HL-60/S4 treated with phorbol 12-myristate 13-acetate at 8.2 ng/mL for 4 days and 3 days (cell line): ENCODE data around the gene SLC6A16.
"Not testable (repeated sequence)": the region's sequence is repeated elsewhere in the genome, so short reads cannot be mapped to it uniquely, and the experiment has no call there.

Source experiments
- in situ Hi-C: fragments of 300-500 bp; cut with MboI; formaldehyde crosslinking; loops from 2 replicates; pipeline ENCODE4 v1.15.0; 2022; ENCODE audit warnings: low sequenced_read_pairs

Gene SLC6A16

GRCh38 chr19:49272204-49272603 is 52.8 kb downstream of the SLC6A16 start:
- in situ Hi-C loops = no loop called here

DNA sequence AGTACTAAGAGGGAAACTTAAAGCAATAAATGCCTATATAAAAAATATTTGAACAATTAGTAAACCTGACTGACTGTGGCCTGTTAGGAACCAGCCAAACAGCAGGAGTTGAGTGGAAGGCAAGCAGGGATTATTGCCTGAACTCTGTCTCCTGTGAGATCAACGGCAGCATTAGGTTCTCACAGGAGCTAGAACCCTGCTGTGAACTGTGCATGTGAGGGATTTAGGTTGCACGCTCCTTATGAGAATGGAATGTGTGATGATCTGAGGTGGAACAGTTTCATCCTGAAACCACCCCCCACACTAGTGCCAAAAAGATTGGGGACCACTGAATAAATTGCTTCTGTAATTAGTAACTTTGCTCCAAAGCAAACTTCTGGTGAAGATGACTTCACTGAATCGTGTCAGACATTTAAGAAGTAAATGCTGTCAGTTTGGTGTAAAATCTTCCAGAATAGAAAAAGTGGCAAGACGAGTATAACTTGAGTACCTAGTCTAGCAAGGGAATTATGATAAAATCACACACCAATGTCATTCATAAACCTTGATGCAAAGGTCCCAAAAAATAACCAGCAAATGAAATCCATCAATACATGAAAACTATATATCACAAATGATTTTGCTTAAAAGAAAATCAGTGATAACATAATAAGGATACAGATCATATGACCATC is 53.8 kb downstream of the SLC6A16 start:
- in situ Hi-C loops = no loop called here

DNA sequence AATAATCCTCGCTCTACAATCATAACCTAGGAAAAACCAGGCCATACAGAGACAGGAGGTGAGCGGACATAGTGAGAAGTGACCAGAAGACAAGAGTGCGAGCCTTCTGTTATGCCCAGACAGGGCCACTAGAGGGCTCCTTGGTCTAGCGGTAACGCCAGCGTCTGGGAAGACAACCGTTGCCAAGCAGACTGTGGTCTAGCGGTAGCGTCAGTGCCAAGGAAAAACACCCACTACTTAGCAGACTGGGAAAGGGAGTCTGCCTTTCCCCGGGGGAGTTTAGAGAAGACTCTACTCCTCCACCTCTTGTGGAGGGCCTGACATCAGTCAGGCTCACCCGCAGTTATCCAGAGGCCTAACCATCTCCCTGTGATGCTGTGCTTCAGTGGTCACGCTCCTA is 58.6 kb downstream of the SLC6A16 start:
- in situ Hi-C loops = not testable (repeated sequence)

DNA sequence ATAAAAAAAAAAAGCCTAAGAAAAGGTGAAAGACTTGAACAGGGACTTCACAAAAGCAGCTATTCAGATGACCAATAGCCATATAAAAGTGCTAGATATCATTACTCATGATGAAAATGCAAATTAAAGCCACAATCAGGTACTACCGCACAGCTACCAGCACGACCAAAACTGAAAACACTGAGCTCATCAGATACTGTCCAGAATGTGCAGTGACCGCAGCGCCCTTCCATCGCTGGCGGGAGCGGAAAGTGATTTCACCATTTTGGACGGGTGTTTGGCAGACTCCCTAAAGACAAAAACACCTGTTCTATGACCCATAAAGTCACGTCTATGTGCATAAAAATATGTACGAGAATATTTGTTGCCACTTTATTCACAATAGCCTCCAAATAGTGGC is 60.7 kb downstream of the SLC6A16 start:
- in situ Hi-C loops = no loop called here

- in situ Hi-C loops = no loop called here
These were observed 63.4 kb downstream of the SLC6A16 start for GRCh38 chr19:49261602-49262001.

- in situ Hi-C loops = no loop called here
These were observed 68.3 kb downstream of the SLC6A16 start for GRCh38 chr19:49256691-49257090.

GRCh38 chr19:49255674-49256073 is 69.3 kb downstream of the SLC6A16 start:
- in situ Hi-C loops = no loop called here

DNA sequence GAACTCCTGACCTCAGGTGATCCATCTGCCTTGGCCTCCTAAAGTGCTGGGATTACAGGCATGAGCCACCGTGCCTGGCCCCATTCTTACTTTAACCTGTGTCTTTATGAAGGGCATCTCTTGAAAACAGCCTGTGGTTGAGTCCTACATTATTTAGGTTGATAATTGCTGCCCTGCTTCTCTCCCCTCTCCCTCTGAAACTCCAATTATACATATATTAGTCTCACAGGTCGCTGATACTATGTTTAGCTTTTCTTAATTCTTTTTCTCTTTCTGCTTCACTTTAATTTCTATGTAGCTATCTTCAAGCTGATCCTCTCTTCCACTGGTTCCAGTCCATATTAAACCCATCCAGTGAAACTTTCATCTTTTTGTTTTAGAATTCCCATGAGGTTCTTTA is 75.1 kb downstream of the SLC6A16 start:
- in situ Hi-C loops = no loop called here

GRCh38 chr19:49247676-49248075 is 77.3 kb downstream of the SLC6A16 start:
- in situ Hi-C loops = no loop called here

DNA sequence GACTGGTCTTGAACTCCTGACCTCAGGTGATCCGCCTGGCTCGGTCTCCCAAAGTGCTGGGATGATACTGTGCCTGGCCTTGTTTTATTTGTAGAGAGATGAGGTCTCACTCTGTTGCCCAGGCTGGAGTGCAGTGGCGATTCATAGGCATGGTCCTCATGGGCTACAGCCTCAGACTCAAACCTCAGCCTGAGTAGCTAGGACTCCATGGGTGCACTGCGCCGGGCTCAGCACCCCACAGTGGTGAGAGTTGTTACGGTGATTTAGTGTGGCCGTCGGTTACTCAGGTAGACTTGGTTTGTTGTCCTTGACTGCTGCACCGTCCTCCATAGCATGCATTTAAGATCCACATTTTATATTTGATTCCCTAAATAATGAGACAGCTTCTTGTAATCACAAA is 80.7 kb downstream of the SLC6A16 start:
- in situ Hi-C loops = no loop called here

DNA sequence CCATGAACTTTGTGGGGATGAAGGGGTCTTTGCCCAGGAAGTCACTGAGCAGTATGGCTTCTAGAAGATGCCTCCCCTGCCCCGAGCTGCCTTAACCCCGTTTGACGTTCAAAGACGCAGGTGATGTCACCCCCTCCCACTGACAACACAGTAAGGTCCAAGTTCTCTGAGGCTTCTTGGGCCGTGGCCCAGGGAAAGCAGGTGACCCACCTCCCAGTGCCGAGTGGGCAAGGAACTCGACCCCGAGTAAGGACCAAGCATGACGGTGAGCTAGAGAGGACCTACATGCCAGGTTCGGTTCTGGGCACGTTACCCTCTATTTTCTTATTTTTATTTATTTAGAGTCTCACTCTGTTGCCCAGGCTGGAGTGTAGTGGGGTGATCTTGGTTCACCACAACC is 81.3 kb downstream of the SLC6A16 start:
- in situ Hi-C loops = no loop called here

DNA sequence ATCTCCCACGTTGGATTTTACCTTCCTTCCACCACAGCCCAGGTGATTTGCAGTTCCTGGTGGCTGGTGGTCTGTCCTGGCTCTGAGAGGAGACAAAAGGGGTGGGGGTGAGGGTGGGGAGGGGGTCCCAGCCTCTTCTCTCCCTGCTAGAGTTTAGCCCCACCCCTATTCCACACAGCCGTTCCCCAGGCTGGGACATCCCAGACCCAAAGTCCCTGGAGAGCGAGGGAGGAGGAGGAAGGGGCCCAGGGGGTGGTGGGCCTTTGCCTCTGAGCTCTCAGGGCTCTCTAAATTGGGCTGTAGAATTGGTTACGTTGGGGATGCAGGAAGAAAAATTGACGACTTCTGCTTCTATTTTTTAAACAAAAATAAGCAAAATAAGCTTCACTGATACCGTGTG is 81.9 kb downstream of the SLC6A16 start:
- in situ Hi-C loops = no loop called here

DNA sequence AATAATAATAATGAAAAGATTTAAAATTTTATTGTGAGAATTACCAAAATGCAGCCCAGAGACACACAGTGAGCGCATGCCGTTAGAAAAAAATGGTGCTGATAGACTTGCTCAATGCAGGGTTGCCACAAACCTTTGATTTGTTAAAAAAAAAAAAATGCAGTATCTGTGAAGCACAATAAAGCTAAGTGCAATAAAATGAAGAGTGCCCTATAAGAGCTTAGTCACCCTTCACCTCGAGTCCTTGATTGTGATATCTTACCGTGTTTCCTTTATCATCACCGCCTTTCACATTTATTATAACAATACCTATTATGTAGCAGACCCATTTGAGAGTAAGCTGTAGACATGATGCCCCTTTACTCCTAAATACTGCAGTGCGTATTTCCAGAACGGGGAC is 83.2 kb downstream of the SLC6A16 start:
- in situ Hi-C loops = no loop called here
